Stimulated activated CD4-positive, alpha-beta T cell treated with anti-CD3 and anti-CD28 coated beads, Interleukin-12 subunit alpha, Interleukin-12 subunit beta, amount 100 ng/mL, for 48 hours (primary cell): ENCODE measurements around the gene LRRC43.
A peak's percentile ranks its signal among the peaks of the same experiment; 100 is the strongest.
"Not testable (repeated sequence)": the region's sequence is repeated elsewhere in the genome, so short reads cannot be mapped to it uniquely, and the experiment has no call there.

Source experiments
- DNase-seq, 3 donors: peaks; one replicate each; pipeline ENCODE4 v3.0.0-alpha.2; 2020; ENCODE audit warnings: low read depth in 2 of 3, low spot score in 1 of 3

The LRRC43 gene

GRCh38 chr12:122152754-122153153, 30.2 kb upstream of the LRRC43 start:
- DNase-seq = no peak

- no peak for DNase-seq
These were observed 27.2 kb upstream of the LRRC43 start for GRCh38 chr12:122155705-122156104.

- no peak for DNase-seq
These were observed 24.1 kb upstream of the LRRC43 start for GRCh38 chr12:122158700-122159285.

- DNase-seq = no peak
These were observed 23.0 kb upstream of the LRRC43 start for GRCh38 chr12:122159882-122160281.

GRCh38 chr12:122160761-122161160, 22.2 kb upstream of the LRRC43 start:
- DNase-seq = no peak

GRCh38 chr12:122161682-122162081, 21.2 kb upstream of the LRRC43 start:
- no peak for DNase-seq

GRCh38 chr12:122162976-122163375, 19.9 kb upstream of the LRRC43 start:
- DNase-seq = no peak

GRCh38 chr12:122166422-122167349, 16.2 kb upstream of the LRRC43 start:
- peak in 2 of 3 donors; percentile 30 to 64 for DNase-seq

GRCh38 chr12:122167356-122167925, 15.5 kb upstream of the LRRC43 start:
- no peak for DNase-seq

GRCh38 chr12:122168492-122168891, 14.4 kb upstream of the LRRC43 start:
- no peak for DNase-seq

GRCh38 chr12:122171399-122171798, 11.5 kb upstream of the LRRC43 start:
- no peak for DNase-seq

- no peak for DNase-seq
These were observed 10.5 kb upstream of the LRRC43 start for GRCh38 chr12:122172262-122172939.

GRCh38 chr12:122174155-122174845, 8.6 kb upstream of the LRRC43 start, which contains the start of gene IL31:
TSS of gene IL31 (minus strand) at chr12:122174221. CDS start at chr12:122174172, 49 bp downstream.
- DNase-seq = no peak

- DNase-seq = not testable (repeated sequence)
These were observed 6.5 kb upstream of the LRRC43 start for GRCh38 chr12:122176473-122176872.

- no peak for DNase-seq
These were observed 641 bp downstream of the LRRC43 start for GRCh38 chr12:122183588-122183940.

GRCh38 chr12:122184517-122184916, 1.6 kb downstream of the LRRC43 start:
- no peak for DNase-seq

GRCh38 chr12:122185079-122185478, 2.2 kb downstream of the LRRC43 start:
- DNase-seq = no peak

GRCh38 chr12:122185494-122186082, 2.7 kb downstream of the LRRC43 start:
- DNase-seq = no peak

GRCh38 chr12:122187466-122187865, 4.5 kb downstream of the LRRC43 start:
- DNase-seq = no peak

GRCh38 chr12:122189626-122190475, 6.9 kb downstream of the LRRC43 start:
- DNase-seq = no peak
